CD4-positive, alpha-beta T cell treated with Interferon alpha-2 for 1 hour (primary cell): ENCODE results near the gene CIITA.

ENCODE experiments used
- DNase-seq, 2 donors: peaks; one replicate each; pipeline ENCODE4 v3.0.0-alpha.2; 2020 to 2022

The CIITA gene

DNA sequence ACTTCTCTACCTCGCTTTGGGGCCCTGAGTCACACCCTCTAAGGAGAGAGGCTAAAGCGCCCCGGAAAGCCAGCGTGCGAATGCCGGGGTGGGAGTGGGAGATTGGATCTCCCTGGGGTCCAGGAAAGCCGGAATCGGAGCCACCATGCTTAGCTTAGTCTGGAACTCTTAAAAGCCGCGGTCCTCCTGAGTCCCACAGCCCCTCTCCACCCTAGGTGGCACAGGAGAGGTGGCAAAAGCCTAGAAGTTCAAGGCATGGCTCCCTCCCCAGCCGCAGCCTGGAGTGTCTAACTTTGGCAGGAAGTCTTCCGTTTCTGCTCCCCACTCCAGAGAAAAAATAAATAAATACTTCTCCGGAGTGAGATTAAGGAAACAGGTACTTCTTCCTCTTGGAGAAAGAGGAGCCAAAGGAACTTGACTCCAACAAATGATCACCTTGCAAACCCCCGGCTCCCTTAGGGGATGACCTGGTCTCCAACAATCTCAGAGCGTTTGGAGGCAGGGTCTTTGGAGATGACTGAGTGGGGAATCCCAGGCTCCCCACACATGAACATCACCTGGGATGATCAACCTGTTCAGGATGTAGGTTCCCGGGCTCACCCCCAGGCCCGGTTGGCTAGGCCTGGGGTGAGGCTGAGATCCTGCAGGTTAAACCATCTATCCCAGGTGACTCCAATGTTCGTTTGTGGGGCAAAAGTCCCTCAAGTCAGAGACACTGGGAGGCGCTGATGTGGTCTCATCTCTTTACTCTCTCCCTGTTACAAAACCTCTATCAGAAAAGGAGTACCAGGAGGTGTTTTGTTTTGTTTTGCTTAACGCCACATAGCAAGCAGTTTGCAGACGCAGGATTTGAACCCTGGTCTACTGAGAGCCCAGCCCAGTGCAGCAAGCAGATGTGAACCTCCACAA is 2.9 kb downstream of the CIITA start:
- DNase-seq, result no peak

DNA sequence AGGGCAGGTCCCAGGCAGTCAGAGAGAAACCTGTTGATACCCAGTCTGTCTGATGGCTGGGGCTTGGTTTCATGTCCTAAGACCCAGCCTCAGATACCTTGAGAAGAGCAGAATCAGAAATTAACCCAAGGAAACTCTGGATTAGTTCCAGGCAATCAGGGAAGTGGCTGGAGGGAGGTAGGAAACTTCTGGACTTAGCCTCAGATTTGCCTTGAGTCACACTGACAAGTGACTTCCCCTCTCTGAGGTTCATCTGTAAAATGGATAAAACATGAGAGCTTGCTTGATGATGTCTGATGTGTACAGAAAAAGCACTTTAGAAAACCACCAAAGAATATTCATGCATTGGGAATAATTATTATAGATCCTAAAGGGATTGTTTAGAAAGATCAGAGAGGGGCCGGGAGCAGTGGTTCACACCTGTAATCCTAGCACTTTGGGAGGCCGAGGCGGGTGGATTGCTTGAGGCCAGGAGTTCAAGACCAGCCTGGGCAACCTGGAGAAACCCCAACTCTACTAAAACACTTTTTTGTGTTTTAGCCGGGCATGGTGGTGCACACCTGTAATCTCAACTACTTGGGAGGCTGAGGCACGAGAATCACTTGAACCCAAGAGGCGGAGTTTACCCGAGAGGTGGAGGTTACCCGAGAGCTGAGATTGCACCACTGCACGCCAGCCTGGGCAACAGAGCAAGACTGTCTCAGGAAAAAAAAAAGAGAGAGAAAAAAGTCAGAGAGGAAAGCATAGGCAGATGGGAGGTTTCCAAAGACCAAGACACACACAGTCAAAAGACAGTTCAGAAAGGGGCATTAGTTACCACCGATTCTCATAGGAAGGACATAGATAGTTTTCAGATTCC is 3.8 kb downstream of the CIITA start:
- DNase-seq, result no peak

DNA sequence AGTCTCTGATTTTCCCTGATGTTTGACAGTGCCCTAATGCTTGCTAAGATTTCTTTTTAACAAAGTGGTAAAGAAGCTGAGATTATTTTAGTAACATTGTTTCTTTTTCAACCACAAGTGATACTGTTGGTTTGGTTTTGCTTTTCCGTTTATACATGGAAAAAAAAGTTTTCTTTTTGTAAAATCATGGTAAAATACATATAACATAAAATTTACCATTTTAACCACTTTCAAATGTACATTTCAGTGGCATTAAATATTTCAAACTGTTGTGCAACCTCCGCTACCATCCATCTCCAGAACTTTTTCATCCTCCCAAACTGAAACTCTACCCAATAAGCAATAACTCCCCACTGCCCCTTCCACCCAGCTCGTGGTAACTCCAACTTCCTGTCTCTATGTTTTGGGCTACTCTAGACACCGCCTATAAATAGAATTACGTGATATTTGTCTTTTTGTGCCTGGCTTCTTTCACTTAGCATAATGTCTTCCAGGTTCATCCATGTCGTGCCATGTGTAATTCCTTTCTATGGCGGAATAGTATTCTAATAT is 4.6 kb downstream of the CIITA start:
- no peak for DNase-seq

DNA sequence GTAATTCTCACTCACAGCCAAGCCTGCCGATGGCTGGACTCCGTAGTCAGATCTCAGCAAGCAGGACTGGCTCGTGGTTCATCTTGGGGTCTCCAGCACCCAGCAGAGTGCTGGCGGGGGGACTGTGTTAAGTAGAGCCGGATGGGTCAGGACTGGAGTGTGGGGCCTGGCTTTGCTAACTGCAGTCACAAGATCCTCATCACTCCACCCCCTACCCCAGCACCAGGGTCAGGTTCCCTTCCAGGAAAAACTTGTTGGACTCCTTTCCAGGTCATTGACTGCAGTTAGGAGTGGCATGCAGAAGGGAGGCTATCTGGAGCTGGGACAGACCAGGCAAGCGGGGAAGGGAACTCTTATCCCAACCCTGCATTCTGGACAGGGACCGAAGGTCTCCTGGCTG is 6.0 kb downstream of the CIITA start:
- no peak for DNase-seq

DNA sequence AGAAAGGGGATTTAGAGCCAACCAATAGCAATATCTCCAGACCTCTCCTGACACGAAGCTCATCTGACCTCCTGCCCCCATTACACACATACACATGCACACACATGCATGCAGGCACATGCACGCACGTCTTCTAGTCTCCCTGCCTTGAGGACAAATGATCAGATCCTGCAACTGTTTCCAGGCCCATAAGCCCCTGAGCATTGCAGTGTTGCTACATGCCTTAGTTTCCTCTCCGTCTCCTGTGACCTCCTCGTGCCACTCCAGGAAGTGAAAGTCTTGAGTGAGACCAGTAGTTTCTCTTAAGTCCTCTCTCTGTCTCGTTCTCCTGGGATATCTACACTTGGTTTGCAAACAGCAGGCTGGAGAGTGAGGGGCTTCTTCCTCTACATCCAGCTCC is 8.2 kb downstream of the CIITA start:
- DNase-seq, result no peak

DNA sequence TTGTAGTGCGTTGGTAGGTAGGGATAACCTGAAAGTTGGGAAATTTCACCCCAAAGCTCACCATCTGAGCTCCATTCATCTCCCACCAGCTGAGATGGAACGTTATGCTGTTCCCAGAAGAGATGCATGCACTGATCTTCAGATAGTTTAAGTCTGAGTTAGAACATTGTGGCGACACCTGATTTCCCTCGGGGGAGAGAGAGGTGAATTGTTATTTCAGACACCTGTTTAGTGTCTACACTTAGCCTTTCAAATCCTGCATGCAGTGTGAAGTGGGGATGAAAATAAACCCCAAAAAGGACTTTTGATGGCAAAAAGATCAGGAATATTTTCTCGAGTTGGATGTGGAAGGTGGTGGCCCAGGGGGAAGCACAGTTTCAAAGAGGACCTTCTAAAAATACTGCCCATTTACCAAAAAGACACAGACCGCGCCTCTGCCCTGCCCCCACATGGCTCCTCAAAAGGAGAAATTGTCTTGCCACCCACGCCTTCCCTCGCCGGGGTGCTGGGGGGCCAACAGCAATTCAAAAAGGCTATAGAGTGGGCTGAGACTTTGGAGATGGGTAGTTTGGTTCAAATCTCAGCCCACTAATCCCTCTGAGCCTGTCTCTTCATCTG is 11.4 kb downstream of the CIITA start:
- DNase-seq, result no peak

DNA sequence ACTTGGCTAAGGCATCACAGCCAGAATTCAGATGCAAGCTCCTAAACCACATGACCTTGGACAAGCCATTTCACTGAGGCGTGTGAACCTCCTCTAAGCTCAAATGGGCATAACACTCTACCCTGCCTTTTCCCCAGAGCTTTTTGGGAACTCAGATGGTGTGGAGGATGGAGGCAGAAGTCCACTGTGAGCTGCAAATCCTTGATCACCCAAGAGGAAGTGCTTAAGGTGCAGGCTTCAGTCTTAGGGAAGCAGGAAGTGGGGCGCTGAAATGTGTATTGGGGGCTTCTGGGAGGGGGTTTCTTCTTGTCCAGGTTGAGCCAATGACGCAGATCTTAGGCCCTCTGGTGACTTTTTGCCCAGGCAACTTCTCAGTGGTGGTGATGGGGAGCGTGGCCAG is 12.9 kb downstream of the CIITA start:
- DNase-seq, result no peak

DNA sequence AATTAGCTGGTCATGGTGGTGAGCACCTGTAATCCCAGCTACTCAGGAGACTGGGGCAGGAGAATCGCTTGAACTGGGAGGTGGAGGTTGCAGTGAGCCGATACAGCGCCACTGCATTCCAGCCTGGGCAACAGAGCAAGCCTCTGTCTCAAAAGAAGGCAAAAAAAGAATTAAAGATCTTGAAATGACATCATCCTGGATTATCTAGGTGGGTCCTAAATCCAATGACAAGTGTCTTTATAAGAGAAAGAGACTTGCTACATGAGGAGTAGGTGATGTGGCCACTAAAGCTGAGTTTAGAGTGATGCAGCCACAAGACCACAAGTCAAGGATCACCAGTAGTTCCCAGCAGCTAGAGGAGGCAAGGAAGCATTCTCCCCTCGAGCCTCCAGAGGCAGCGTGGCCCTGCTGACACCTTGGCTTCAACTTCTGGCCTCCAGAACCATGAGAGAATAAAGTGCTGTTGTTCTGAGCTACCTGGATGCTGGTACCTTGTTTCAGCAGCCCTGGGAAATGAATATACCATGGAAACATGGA is 15.8 kb downstream of the CIITA start:
- no peak for DNase-seq

DNA sequence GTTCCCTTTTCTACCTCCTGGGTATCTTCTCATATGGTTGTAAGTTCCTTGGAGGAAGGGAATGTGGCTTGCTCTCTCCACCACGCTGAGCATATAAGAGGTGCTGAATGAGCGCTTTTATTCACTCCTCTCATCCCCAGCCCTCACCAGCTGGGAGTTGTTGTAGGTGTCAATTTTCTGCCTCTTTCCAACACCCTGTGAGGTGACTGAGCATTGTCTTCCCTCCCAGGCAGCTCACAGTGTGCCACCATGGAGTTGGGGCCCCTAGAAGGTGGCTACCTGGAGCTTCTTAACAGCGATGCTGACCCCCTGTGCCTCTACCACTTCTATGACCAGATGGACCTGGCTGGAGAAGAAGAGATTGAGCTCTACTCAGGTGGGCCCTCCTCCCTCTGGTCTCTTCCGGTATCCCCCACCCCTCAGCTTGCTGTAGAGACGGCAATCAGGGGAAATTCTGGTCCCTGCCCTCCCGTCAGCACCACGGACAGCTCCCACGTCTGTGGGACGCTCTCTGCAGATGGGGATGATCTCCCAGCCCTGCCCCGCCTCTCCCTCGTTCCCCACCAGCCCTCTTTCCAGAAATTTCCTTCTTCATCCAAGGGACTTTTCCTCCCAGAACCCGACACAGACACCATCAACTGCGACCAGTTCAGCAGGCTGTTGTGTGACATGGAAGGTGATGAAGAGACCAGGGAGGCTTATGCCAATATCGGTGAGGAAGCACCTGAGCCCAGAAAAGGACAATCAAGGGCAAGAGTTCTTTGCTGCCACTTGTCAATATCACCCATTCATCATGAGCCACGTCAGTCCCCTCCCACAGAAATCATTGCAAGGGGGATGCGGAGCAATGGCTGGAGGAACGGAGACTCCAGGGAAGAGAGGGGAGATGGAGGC is 18.3 kb downstream of the CIITA start:
- DNase-seq, result no peak

DNA sequence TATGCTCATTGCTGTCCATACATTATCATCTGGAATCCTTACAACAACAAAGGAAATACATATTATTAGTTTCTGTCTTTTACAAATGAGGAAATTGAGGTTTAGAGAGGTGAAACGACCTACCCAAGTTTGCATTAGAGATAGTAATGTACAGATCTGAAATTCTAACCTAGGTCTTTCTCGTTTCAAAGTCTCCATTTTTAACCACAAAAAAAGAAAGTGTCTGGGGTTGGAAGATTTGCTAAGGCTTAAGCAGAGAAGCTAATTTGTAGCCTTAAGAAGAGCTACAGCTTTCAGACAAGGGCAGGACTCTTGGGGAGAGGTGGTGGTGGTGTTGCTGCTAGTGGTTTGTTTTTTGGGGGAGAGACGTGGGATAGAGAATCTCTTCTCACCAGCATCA is 19.2 kb downstream of the CIITA start:
- no peak for DNase-seq

DNA sequence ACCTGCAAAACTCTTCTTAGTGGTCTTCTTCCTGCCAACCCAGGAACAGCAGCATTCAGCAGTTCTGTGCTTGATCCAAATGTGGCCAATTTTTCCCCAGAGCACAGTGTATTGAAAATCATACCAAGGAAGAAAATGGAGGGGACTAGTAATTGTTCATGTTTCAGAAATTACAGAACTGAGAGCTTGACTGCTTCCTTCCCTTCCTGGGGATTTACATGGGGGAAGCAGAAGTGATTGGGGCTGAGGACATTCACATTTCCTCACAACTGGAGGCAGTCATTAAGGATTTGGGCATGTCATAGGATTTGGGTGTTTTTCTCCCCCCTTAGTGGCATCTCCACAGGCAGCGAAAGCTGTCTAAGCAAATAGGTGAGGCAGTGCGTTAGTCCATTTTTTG is 19.7 kb downstream of the CIITA start:
- no peak for DNase-seq

DNA sequence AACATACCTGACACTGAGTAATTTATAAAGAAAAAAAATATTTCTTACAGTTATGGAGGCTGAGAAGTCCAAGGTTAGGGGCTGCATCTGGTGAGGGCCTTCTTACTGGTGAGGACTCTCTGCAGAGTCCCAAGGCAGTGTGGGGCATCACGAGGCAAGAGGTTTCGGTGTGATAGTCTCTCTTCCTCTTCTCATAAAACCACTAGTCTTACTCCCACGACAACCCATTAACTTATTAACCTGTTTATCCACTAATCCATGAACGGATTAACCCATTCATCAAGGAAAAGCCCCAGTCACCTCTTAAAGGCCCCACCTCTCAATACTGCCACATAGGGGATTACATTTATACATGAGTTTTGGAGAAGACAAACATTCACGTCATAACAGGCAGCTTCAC is 20.1 kb downstream of the CIITA start:
- no peak for DNase-seq

DNA sequence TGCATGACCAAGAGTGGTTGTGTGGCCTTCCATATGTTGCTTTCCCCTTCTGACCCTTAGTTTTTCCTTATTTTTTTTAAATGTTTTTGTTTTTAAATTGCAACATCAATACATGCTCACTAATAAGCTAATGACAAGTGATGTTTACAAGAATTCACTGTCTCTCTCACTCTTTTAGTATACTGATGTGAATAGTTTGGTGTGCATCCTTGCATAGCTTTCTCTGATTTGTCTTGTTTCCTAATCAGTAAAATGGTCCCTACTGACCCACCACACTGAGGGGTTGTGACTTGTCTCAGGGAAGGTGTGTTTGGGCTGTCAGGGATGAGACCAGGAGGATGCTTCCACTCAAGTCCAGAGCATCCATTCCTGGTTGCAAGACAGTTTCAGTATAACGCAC is 26.0 kb downstream of the CIITA start:
- DNase-seq, result no peak

DNA sequence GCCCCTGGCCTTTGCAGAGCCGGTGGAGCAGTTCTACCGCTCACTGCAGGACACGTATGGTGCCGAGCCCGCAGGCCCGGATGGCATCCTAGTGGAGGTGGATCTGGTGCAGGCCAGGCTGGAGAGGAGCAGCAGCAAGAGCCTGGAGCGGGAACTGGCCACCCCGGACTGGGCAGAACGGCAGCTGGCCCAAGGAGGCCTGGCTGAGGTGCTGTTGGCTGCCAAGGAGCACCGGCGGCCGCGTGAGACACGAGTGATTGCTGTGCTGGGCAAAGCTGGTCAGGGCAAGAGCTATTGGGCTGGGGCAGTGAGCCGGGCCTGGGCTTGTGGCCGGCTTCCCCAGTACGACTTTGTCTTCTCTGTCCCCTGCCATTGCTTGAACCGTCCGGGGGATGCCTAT is 29.5 kb downstream of the CIITA start:
- no peak for DNase-seq

DNA sequence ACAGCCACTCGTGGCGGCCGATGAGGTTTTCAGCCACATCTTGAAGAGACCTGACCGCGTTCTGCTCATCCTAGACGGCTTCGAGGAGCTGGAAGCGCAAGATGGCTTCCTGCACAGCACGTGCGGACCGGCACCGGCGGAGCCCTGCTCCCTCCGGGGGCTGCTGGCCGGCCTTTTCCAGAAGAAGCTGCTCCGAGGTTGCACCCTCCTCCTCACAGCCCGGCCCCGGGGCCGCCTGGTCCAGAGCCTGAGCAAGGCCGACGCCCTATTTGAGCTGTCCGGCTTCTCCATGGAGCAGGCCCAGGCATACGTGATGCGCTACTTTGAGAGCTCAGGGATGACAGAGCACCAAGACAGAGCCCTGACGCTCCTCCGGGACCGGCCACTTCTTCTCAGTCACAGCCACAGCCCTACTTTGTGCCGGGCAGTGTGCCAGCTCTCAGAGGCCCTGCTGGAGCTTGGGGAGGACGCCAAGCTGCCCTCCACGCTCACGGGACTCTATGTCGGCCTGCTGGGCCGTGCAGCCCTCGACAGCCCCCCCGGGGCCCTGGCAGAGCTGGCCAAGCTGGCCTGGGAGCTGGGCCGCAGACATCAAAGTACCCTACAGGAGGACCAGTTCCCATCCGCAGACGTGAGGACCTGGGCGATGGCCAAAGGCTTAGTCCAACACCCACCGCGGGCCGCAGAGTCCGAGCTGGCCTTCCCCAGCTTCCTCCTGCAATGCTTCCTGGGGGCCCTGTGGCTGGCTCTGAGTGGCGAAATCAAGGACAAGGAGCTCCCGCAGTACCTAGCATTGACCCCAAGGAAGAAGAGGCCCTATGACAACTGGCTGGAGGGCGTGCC is 30.1 kb downstream of the CIITA start:
- no peak for DNase-seq

DNA sequence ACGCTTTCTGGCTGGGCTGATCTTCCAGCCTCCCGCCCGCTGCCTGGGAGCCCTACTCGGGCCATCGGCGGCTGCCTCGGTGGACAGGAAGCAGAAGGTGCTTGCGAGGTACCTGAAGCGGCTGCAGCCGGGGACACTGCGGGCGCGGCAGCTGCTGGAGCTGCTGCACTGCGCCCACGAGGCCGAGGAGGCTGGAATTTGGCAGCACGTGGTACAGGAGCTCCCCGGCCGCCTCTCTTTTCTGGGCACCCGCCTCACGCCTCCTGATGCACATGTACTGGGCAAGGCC is 30.7 kb downstream of the CIITA start:
- DNase-seq, result no peak

DNA sequence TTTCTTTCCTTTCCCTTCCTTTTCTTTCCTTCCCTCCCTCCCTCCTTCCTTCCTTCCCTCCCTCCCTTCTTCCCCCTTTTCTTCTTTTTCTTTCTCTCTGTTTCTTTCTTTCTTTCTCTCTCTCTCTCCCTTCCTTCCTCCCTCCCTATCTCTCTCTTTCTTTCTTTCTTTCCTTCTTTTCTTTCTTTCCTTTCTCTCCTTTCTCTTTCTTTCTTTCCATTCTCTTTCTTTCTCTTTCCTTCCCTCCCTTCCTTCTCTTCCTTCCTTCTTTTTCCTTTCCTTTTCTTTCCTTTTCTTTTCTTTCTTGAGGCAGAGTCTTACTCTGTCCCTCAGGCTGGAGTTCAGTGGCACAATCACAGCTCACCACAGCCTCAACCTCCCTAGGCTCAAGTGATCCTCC is 34.3 kb downstream of the CIITA start:
- no peak for DNase-seq

DNA sequence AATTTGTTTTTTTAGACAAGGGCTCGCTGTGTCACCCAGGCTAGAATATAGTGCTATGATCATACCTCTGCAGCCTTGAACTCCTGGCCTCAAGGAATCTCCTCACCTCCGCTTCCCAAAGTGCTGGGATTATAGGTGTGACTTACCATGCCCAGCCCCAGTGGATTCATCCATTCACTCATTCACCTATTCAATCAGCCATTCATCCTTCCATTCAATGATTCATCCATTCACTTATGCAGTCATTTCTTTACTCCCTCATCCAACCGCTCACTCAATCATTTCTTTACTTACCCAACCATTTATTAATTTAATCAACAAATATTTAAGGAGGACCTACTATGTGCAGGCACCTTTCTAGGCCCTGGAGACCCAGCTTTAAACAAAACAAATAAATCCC is 39.5 kb downstream of the CIITA start:
- no peak for DNase-seq

DNA sequence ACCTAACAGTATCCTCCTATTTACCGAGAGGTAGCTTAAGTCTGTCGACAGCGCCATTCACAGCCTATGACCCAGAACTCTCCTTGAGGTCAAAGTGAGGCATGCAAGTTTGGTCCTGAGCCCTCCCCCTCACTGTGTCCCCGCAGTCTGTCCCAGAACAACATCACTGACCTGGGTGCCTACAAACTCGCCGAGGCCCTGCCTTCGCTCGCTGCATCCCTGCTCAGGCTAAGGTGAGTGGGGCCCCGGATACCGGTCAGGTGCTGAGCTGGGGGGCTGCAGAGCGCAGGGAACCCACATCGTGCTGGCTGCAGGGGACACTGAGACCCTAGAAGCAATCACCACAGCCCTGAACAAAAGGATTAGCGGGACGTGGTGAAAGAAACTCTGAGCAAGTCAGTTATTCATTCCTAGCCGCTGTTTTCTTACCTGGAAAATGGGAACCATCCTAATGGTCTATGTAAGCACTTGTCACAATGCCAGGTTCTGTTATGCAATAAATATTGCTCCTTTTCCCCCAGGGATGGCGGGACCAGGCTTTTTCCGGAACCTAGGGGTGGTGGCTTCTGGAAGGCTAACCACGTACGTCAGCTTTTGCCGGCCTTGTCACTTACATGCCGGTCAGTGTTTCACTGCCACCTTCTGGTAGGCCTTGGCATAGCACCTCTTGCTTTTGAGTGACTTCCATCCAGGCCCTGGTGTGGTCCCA is 41.4 kb downstream of the CIITA start:
- DNase-seq, result peak; percentile 82 to 83

DNA sequence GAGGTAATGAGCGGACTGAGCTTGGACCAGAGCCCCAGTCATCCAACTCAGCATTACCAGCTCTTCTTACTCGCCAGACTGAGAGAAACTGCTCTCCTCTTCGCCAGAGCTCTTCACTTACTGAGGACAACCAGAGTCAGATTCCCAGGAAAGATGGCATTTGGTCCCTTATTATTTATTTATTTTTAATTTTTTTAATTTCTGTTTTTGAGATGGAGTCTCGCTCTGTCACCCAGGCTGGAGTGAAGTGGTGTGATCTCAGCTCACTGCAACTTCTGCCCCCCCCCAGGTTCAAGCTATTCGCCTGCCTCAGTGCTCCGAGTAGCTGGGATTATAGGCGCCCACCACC is 42.0 kb downstream of the CIITA start:
- DNase-seq, result no peak
